Loucy (cell line): ENCODE results near the gene KCTD19.

Source experiments
- H2AFZ ChIP-seq: fragments of 200-600 bp; sonication (generic); 2 replicates; pipeline ENCODE4 v1.6.0; 2016; ENCODE audit warnings: antibody characterized with exemption, mild to moderate bottlenecking, low read length, moderate library complexity
- H3F3A ChIP-seq: fragments of 200-600 bp; 2 replicates; pipeline ENCODE4 v1.6.0; 2016; ENCODE audit warnings: antibody characterized with exemption, low read depth, mild to moderate bottlenecking
- H3K27me3 ChIP-seq: fragments of 200-600 bp; sonication (generic); 2 replicates; pipeline ENCODE4 v1.6.1; 2014; ENCODE audit warnings: low read length, mild to moderate bottlenecking; ENCODE audit not compliant: insufficient read depth, poor library complexity, severe bottlenecking
- H3K36me3 ChIP-seq: fragments of 200-600 bp; sonication (generic); 2 replicates; pipeline ENCODE4 v1.6.1; 2016; ENCODE audit warnings: low read length; ENCODE audit not compliant: insufficient read depth
- H3K4me1 ChIP-seq: fragments of 200-600 bp; sonication (generic); 2 replicates; pipeline ENCODE4 v1.5.1; 2014; ENCODE audit warnings: low read length, mild to moderate bottlenecking; ENCODE audit not compliant: insufficient read depth, poor library complexity, severe bottlenecking
- H3K4me2 ChIP-seq: fragments of 200-600 bp; sonication (generic); 2 replicates; pipeline ENCODE4 v1.6.0; 2014; ENCODE audit warnings: antibody characterized with exemption, low read length, low read depth, mild to moderate bottlenecking; ENCODE audit not compliant: poor library complexity, severe bottlenecking
- H3K4me3 ChIP-seq: fragments of 200-600 bp; sonication (generic); 2 replicates; pipeline ENCODE4 v1.5.1; 2014; ENCODE audit warnings: low read length, mild to moderate bottlenecking, mixed read lengths; ENCODE audit not compliant: poor library complexity, severe bottlenecking
- H3K79me2 ChIP-seq: fragments of 200-600 bp; sonication (generic); 2 replicates; pipeline ENCODE4 v1.6.1; 2014; ENCODE audit warnings: low read length; ENCODE audit not compliant: insufficient read depth
- H3K9ac ChIP-seq: fragments of 200-600 bp; sonication (generic); 2 replicates; pipeline ENCODE4 v1.6.0; 2014; ENCODE audit warnings: mild to moderate bottlenecking, low read depth, low read length, moderate library complexity; ENCODE audit not compliant: poor library complexity, severe bottlenecking
- H3K9me2 ChIP-seq: fragments of 200-600 bp; sonication (generic); replicated peaks from 2 replicates; pipeline ENCODE4 v1.6.1; 2016; ENCODE audit warnings: low read depth, low read length, mixed read lengths
- H3K9me3 ChIP-seq: fragments of 200-600 bp; sonication (generic); 2 replicates; pipeline ENCODE4 v1.6.1; 2014; ENCODE audit warnings: mild to moderate bottlenecking, antibody characterized with exemption, low read length, low read depth; ENCODE audit not compliant: insufficient read depth
- H4K20me1 ChIP-seq: fragments of 200-600 bp; sonication (generic); 2 replicates; pipeline ENCODE4 v1.6.0; 2014; ENCODE audit warnings: antibody characterized with exemption, low read length, mild to moderate bottlenecking; ENCODE audit not compliant: insufficient read depth, poor library complexity, severe bottlenecking
- CTCF ChIP-seq: fragments of 200-600 bp; sonication (generic); conservative IDR thresholded peaks from 2 replicates; pipeline ENCODE4 v1.5.1; 2014; ENCODE audit warnings: mild to moderate bottlenecking, antibody characterized with exemption, low read length
- EZH2phosphoT487 ChIP-seq: fragments of 200-600 bp; IDR thresholded peaks from 2 replicates; pipeline ENCODE4 v1.6.1; 2018; ENCODE audit warnings: antibody characterized with exemption, mild to moderate bottlenecking, moderate library complexity, borderline replicate concordance

Gene KCTD19

GRCh38 chr16:67268136-67268579, 58.4 kb downstream of the KCTD19 start:
- Histone ChIP-seq H2AFZ (no peak overlapping the region), H4K20me1 (no peaks in the 10 kb centered on the region), H3K9ac (no peak overlapping the region), H3K4me2 (no peak overlapping the region), H3K4me3 (no peak overlapping the region), H3K27me3 (no peaks in the 10 kb centered on the region), H3K79me2 (no peaks in the 10 kb centered on the region), H3K9me3 (no peaks in the 10 kb centered on the region), H3K36me3 (no peaks in the 10 kb centered on the region), H3K9me2 (no peaks in the 10 kb centered on the region), H3F3A (no peaks in the 10 kb centered on the region), H3K4me1 (no peaks in the 10 kb centered on the region)
- no peak for TF ChIP-seq EZH2phosphoT487
- TF ChIP-seq CTCF = no peak

GRCh38 chr16:67265834-67266233, 60.7 kb downstream of the KCTD19 start:
- H3K9ac ChIP-seq = no peak overlapping the region
- no peaks in the 10 kb centered on the region for H3K9me2 ChIP-seq
- H3K4me2 ChIP-seq = no peak overlapping the region
- no peaks in the 10 kb centered on the region for H3K4me1 ChIP-seq
- no peaks in the 10 kb centered on the region for H3K9me3 ChIP-seq
- TF ChIP-seq EZH2phosphoT487 (no peak), CTCF (no peak)
- H2AFZ ChIP-seq = no peak overlapping the region
- no peaks in the 10 kb centered on the region for H3K79me2 ChIP-seq
- H3K27me3 ChIP-seq = no peaks in the 10 kb centered on the region
- H3K36me3 ChIP-seq = no peaks in the 10 kb centered on the region
- no peak overlapping the region for H3K4me3 ChIP-seq
- no peaks in the 10 kb centered on the region for H4K20me1 ChIP-seq
- no peaks in the 10 kb centered on the region for H3F3A ChIP-seq

GRCh38 chr16:67264866-67265265, 61.7 kb downstream of the KCTD19 start:
- Histone ChIP-seq H3K79me2 (no peaks in the 10 kb centered on the region), H3K36me3 (no peaks in the 10 kb centered on the region), H3K9me3 (no peaks in the 10 kb centered on the region), H3K9ac (no peak overlapping the region), H3K4me1 (no peaks in the 10 kb centered on the region), H3K9me2 (no peaks in the 10 kb centered on the region), H2AFZ (no peak overlapping the region), H3K4me3 (no peak overlapping the region), H4K20me1 (no peaks in the 10 kb centered on the region), H3F3A (no peaks in the 10 kb centered on the region), H3K4me2 (no peak overlapping the region), H3K27me3 (no peaks in the 10 kb centered on the region)
- TF ChIP-seq EZH2phosphoT487 (no peak), CTCF (no peak)
